Esophagus muscularis mucosa (tissue), 4 donors: ENCODE data around the gene KRTAP4-6.

Source experiments
- CTCF ChIP-seq, 3 experiments: fragments of 200-600 bp in 2 of 3; fragments of 450-650 bp in 1 of 3; sonication (generic) in 2 of 3; IDR thresholded peaks; one replicate each; pipeline ENCODE4 v1.5.1; 2017 to 2019; ENCODE audit warnings: antibody characterized with exemption in 3 of 3, mild to moderate bottlenecking in 2 of 3, moderate library complexity in 1 of 3
- EP300 ChIP-seq: sonication (generic); formaldehyde crosslinking; IDR thresholded peaks from one replicate; pipeline ENCODE4 v1.6.1; 2017; ENCODE audit warnings: antibody characterized with exemption
- POLR2A ChIP-seq: fragments of 450-650 bp; IDR thresholded peaks from one replicate; pipeline ENCODE4 v1.6.1; 2017; ENCODE audit warnings: antibody characterized with exemption, moderate library complexity, mild to moderate bottlenecking, low read depth
- POLR2AphosphoS5 ChIP-seq, 2 donors: sonication (generic); formaldehyde crosslinking; IDR thresholded peaks; one replicate each; pipeline ENCODE4 v1.6.1; 2017; ENCODE audit warnings: antibody characterized with exemption in 2 of 2

- TF ChIP-seq CTCF (IDR thresholded peaks at IDR 0.05) (no peak), EP300 (no peak), POLR2A (no peak), POLR2AphosphoS5 (IDR thresholded peaks at IDR 0.05) (no peak)
These were observed 27.2 kb upstream of the KRTAP4-6 start for GRCh38 chr17:41167561-41167960.
